ENCODE measurements around the gene TMEM135. TPM values are rescaled to one million over a fixed set of nuclear protein-coding genes. Genes with fewer than 3 reads are reported as not detected.
"Not testable (repeated sequence)": the region's sequence is repeated elsewhere in the genome, so short reads cannot be mapped to it uniquely, and the experiment has no call there.

Gene TMEM135
- total RNA-seq, 1 donor from 2014 or later = 33.9 TPM

DNA sequence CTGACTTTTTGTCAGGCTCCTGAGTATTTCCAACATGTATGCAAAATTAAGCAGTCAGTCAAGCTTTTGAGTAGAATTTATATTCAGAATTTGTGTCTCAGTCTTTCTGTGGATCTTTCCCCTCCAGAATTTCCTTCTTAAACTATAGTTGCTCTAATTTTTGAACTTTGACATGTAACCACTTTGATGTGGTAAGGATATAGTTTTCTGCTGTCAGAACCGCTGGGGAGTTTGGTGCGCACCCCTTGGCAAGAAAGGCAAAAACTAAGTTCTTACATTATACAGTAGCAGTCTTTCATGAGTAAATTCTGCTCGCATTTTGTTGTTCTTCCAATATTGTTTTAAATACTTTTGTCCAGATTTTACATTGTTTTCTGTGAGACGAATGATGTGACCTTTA lies 105.9 kb downstream of the TMEM135 start:
- Mint-ChIP-seq H3K27me3 (no peaks in the 10 kb centered on the region), H3K36me3 (peaks cover 9% of the 10 kb centered on the region), H3K27ac (no peak overlapping the region), H3K4me3 (no peak overlapping the region), H3K9me3 (peaks cover 4% of the 10 kb centered on the region), H3K4me1 (ENCODE audit: unreplicated experiment) (peaks cover 3% of the 10 kb centered on the region)
- DNase-seq (ENCODE audit: extremely low spot score, unreplicated experiment) = no peak
- TF ChIP-seq, protein P1, sequence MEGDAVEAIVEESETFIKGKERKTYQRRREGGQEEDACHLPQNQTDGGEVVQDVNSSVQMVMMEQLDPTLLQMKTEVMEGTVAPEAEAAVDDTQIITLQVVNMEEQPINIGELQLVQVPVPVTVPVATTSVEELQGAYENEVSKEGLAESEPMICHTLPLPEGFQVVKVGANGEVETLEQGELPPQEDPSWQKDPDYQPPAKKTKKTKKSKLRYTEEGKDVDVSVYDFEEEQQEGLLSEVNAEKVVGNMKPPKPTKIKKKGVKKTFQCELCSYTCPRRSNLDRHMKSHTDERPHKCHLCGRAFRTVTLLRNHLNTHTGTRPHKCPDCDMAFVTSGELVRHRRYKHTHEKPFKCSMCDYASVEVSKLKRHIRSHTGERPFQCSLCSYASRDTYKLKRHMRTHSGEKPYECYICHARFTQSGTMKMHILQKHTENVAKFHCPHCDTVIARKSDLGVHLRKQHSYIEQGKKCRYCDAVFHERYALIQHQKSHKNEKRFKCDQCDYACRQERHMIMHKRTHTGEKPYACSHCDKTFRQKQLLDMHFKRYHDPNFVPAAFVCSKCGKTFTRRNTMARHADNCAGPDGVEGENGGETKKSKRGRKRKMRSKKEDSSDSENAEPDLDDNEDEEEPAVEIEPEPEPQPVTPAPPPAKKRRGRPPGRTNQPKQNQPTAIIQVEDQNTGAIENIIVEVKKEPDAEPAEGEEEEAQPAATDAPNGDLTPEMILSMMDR (conservative IDR thresholded peaks at IDR 0.05) = no peak

DNA sequence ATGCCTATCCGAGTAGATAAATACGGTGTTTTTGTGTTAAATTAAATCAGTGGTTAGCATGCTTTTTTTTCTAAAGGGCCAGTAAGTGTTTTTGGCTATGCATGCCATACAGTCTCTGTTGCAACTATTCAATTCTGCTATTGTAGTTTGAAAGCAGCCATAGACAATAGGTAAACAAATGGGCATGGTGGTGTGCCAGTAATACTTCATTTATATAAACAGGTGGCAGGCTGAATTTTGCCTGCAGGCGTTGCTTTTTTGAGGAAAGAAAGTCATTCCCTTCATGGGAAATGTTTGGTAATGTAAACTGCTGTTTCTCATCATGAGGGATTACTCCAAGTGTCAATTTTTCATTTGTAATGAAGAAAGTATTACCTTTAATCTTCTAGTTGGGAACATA lies 106.5 kb downstream of the TMEM135 start:
- no peak overlapping the region for H3K27ac Mint-ChIP-seq
- no peak overlapping the region for H3K4me3 Mint-ChIP-seq
- H3K27me3 Mint-ChIP-seq = no peaks in the 10 kb centered on the region
- peaks cover 9% of the 10 kb centered on the region for H3K36me3 Mint-ChIP-seq
- TF ChIP-seq, protein P1 (conservative IDR thresholded peaks at IDR 0.05) = no peak
- no peak for DNase-seq (ENCODE audit: extremely low spot score, unreplicated experiment)
- peaks cover 6% of the 10 kb centered on the region for H3K4me1 Mint-ChIP-seq (ENCODE audit: unreplicated experiment)
- peaks cover 4% of the 10 kb centered on the region for H3K9me3 Mint-ChIP-seq

DNA sequence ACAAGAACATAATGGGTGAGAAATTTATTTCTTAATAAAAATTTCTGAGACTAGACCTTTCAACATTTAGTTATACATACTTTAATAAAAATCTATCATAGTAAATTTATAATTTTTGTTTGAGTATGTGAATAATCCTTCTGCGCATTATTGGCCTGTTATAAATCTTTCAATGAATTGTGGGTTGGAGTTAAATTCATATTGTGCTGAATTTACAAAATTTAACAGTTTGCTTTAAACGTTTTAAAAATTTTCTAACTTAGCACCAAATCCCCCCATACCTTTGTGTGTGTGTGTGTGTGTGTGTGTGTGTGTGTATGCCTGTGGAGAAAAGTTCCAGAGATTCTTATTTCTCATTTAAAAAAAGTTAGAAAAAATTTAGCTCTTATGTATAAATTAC lies 111.0 kb downstream of the TMEM135 start:
- H3K4me1 Mint-ChIP-seq (ENCODE audit: unreplicated experiment) = peaks cover 8% of the 10 kb centered on the region
- H3K27me3 Mint-ChIP-seq = no peaks in the 10 kb centered on the region
- no peak overlapping the region for H3K4me3 Mint-ChIP-seq
- no peak for DNase-seq (ENCODE audit: extremely low spot score, unreplicated experiment)
- peaks cover 3% of the 10 kb centered on the region for H3K36me3 Mint-ChIP-seq
- TF ChIP-seq, protein P1 (conservative IDR thresholded peaks at IDR 0.05) = no peak
- H3K27ac Mint-ChIP-seq = no peak overlapping the region
- H3K9me3 Mint-ChIP-seq = no peaks in the 10 kb centered on the region

DNA sequence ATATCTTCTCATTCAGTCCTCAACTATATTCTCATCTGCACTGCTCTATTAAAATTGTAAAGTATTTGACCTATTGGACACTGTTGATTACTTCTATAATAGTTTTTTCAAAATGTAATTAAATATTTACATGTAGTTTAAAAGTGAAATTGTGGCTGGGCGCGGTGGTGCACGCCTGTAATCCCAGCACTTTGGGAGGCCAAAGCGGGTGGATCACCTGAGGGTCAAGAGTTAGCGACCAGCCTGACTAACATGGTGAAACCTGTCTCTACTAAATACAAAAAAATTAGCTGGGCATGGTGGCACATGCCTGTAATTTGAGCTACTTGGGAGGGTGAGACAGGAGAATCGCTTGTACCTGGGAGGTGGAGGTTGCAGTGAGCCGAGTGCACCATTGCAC lies 112.0 kb downstream of the TMEM135 start:
- H3K27me3 Mint-ChIP-seq; H3K9me3 Mint-ChIP-seq; H3K4me1 Mint-ChIP-seq (ENCODE audit: unreplicated experiment); H3K36me3 Mint-ChIP-seq; DNase-seq (ENCODE audit: extremely low spot score, unreplicated experiment); H3K4me3 Mint-ChIP-seq; H3K27ac Mint-ChIP-seq: not testable (repeated sequence)

DNA sequence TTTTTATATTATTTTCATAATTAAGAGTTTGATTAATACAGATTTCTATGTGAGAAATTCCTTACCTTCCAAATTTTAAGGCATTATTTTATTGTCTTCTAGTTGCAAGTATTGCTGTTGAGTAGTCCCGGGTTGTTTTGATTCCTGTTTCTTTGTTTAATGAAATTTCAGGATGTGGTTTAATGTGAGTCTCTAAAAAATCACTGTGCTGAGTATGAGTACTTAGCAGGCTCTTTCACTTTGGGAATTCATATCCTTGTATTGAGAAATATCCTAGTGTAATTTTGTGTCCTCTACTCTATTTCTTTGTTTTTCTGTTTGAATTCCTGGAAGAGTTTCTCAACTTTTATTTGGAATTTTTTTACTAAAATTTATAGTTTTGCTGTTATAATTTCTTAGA lies 113.2 kb downstream of the TMEM135 start:
- Mint-ChIP-seq H3K4me1 (ENCODE audit: unreplicated experiment) (peaks cover 5% of the 10 kb centered on the region), H3K4me3 (no peak overlapping the region), H3K27me3 (no peaks in the 10 kb centered on the region), H3K36me3 (peaks cover 3% of the 10 kb centered on the region), H3K27ac (no peak overlapping the region), H3K9me3 (no peaks in the 10 kb centered on the region)
- TF ChIP-seq, protein P1 (conservative IDR thresholded peaks at IDR 0.05) = no peak
- DNase-seq (ENCODE audit: extremely low spot score, unreplicated experiment) = no peak

DNA sequence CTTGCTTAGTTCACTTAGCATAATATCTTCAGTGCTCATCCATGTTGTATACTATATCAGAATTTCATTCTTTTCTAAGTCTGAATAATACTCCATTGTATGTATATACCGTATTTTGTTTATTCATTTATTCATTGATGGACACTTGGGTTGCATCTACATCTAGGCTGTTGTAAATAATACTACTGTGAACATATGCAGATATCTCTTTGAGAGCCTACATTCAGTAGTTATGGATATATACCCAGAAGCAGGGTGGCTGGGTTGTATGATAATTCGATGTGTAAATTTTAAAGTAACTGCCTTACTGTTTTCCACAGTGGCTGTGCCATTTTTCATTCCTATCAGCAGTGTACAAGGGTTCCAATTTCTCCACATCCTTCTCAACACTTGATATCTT lies 116.5 kb downstream of the TMEM135 start:
- H3K27ac Mint-ChIP-seq = no peak overlapping the region
- no peaks in the 10 kb centered on the region for H3K9me3 Mint-ChIP-seq
- H3K36me3 Mint-ChIP-seq = peaks cover 3% of the 10 kb centered on the region
- peaks cover 2% of the 10 kb centered on the region for H3K4me1 Mint-ChIP-seq (ENCODE audit: unreplicated experiment)
- no peak overlapping the region for H3K4me3 Mint-ChIP-seq
- TF ChIP-seq, protein P1 (conservative IDR thresholded peaks at IDR 0.05) = no peak
- no peaks in the 10 kb centered on the region for H3K27me3 Mint-ChIP-seq
- DNase-seq (ENCODE audit: extremely low spot score, unreplicated experiment) = no peak

Measured in type B pancreatic cell (in vitro differentiated cells).